Fibroblast of mammary gland (primary cell): ENCODE results near the gene PHF21B.

Experiments used
- DNase-seq: peaks from one replicate; pipeline ENCODE4 v3.0.0-alpha.2; 2010; ENCODE audit warnings: low read depth
- H3K4me3 ChIP-seq: 2 replicates; pipeline ENCODE4 v1.5.1; 2011; ENCODE audit warnings: low read depth, mild to moderate bottlenecking, low read length, moderate library complexity; ENCODE audit not compliant: control insufficient read depth
- CTCF ChIP-seq: conservative IDR thresholded peaks from 2 replicates; pipeline ENCODE4 v1.5.1; 2011; ENCODE audit warnings: low read depth, low read length, inconsistent platforms; ENCODE audit not compliant: control insufficient read depth, insufficient read depth

Gene PHF21B

DNA sequence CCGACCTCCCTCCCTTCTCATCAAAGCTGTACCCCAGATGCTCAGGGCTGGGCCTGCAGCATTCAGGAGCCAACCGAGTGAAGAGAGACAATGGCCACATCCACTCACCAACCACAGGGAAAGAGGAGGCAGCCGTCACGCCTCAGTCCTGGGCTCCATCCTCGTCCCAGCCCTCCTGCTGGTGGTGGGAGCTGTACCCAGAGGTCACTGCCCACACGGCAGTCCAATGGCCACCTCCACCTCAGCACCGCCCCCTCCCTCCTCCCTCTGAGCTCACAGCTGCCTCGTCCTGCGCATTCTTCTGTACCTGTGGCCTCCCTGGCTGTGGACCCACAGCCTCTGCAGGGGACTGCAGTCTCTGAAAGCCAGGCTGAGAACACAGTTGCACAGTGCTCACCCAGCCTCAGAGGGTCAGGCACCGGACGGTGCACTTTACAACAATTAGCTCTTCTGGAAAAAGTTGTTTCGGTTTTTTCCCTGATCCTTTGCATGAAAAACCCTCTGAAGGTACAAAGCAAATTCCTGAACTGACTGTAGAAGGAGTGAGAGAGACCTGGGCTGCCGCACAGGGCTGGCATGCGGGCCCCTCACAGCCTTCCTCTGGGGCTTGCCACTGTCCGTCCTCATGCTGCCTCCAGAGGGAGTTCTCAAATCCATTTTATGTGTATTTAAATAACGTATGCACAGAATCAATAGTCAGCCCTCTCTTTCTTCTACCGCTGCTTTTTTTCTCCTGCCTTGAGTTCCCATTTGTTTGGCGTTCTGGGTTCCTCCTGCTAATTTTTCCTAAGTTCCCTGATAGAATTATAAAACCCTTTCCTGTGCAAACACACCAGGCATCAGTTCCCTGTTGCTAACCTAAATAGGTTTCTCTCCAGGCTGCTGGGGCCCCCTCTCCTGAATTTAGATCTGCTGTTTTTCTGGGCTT, 52.7 kb downstream of the PHF21B start:
- no peak for DNase-seq
- H3K4me3 ChIP-seq = no peak overlapping the region
- no peak for TF ChIP-seq CTCF

- DNase-seq = no peak
- H3K4me3 ChIP-seq = no peak overlapping the region
- TF ChIP-seq CTCF = no peak
Observed at GRCh38 chr22:44955102-44955501, 54.7 kb downstream of the PHF21B start.

DNA sequence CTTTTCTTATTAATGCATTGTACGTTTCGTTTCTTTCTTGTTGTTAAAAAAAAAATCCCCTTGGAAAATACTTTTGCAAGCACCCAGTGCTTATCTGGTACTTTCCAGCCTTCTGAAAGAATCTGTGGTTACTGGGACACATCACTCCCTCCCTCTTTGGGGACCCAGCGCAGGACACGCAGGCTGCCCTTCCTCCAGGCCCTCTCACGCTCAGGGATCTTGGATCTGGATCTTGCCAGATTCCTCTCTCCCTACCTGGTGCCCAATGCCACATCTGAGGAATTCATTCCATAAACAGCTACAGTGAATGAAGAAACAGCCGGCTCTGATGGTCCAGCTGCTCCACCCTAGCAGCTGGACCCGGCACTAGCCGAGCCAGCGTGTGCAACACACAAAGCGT, 55.7 kb downstream of the PHF21B start:
- H3K4me3 ChIP-seq = no peak overlapping the region

DNA sequence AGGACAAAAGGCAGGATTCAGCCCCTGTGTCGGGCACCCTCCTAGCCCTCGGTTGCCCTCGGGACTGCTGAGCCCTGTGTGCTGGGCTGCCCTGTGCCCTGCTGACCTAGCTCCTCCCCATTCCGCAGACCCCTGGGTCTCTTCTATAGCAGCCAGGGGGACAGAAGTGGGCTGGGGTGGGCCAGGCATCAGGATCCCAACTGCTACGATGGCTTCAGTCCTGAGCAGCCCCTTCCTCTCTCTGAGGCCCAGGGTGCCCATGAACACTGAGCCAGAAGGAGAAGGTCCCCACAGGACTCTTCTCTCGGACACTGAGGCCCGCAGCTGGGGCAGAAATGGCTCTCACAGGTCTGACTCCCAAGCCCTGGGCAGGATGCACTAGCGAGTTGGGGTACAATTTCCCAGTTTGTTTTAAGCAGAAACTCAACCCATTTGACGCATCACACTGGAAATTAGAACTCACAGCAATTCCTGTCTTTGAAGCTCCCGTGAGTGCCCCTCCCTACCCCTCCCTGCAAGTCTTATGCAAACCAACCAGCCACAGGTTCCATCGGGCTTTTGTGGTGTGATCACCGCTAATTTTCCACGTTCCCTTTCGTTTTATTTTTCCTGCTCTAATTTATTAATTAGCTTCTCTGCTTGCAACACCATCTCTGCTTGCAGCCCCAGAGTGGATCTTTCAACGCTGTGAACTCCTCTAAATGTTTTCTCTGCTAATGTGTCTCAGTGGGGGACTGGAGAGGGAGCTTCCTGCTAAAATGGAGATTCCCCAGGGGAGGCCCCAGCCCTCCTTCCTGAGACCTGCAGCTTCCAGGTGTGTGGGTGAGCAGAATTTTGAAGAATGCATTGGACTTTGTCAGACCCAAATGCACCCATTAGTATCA, 56.7 kb downstream of the PHF21B start:
- no peak for TF ChIP-seq CTCF
- no peak overlapping the region for H3K4me3 ChIP-seq
- no peak for DNase-seq

More for the DNA sequence above, 55.7 kb downstream of the PHF21B start:
- no peak for TF ChIP-seq CTCF
- no peak for DNase-seq

DNA sequence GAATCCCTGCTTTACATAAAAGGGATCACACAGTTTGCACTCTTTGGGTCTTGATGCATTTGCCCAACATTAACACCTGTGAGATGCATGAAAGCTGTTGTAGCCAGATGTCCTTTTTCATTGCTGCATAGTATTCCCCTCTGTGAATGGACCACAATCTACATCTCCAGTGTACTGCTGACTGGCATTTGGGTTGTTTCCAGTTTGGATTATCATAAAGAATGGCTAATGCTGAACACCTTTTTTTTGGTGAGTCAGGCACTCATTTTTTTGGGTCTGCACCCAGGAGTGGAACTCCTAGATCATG, 58.3 kb downstream of the PHF21B start:
- DNase-seq = no peak
- TF ChIP-seq CTCF = no peak

GRCh38 chr22:44950806-44951509, 58.8 kb downstream of the PHF21B start:
- no peak overlapping the region for H3K4me3 ChIP-seq
- DNase-seq = no peak
- no peak for TF ChIP-seq CTCF

More for the DNA sequence above, 58.3 kb downstream of the PHF21B start:
- no peak overlapping the region for H3K4me3 ChIP-seq
